ENCODE measurements around the gene HSP90B1. TPM values are rescaled to one million over a fixed set of nuclear protein-coding genes. Genes with fewer than 3 reads are reported as not detected.

The HSP90B1 gene
- total RNA-seq, 4 donors from 2014 or later = 213 to 480 (median 250) TPM

- H3K27me3 ChIP-seq = no peaks in the 10 kb centered on the region
- no peak overlapping the region for H3K27ac ChIP-seq
- no peaks in the 10 kb centered on the region for H3K4me1 ChIP-seq
- TF ChIP-seq EP300 (IDR thresholded peaks at IDR 0.05) (no peak), CTCF (IDR thresholded peaks at IDR 0.05) (no peak), POLR2A (IDR thresholded peaks at IDR 0.05) (no peak)
- no peak overlapping the region for H3K4me3 ChIP-seq
- no peaks in the 10 kb centered on the region for H3K9me3 ChIP-seq
- H3K36me3 ChIP-seq = no peaks in the 10 kb centered on the region
- DNase-seq (ENCODE audit: low spot score in 2 of 2) = no peak
- WGBS, 2 donors = 57 to 68% methylated on average over 4 of the region's 4 CpGs
These were observed 43.9 kb upstream of the HSP90B1 start for GRCh38 chr12:103886195-103886797.

GRCh38 chr12:103887738-103888137 lies 42.5 kb upstream of the HSP90B1 start:
- no peak for DNase-seq (ENCODE audit: low spot score in 2 of 2)
- no peaks in the 10 kb centered on the region for H3K27me3 ChIP-seq
- no peak for TF ChIP-seq EP300 (IDR thresholded peaks at IDR 0.05)
- TF ChIP-seq POLR2A (IDR thresholded peaks at IDR 0.05) = no peak
- TF ChIP-seq CTCF (IDR thresholded peaks at IDR 0.05) = no peak
- no peak overlapping the region for H3K27ac ChIP-seq
- no peaks in the 10 kb centered on the region for H3K4me1 ChIP-seq
- no peaks in the 10 kb centered on the region for H3K9me3 ChIP-seq
- 47 to 52% methylated on average over 1 of the region's 1 CpG for WGBS, 2 donors
- no peak overlapping the region for H3K4me3 ChIP-seq
- no peaks in the 10 kb centered on the region for H3K36me3 ChIP-seq

- Histone ChIP-seq H3K27me3 (no peaks in the 10 kb centered on the region), H3K27ac (no peak overlapping the region), H3K4me3 (no peak overlapping the region), H3K9me3 (no peaks in the 10 kb centered on the region), H3K36me3 (no peaks in the 10 kb centered on the region), H3K4me1 (no peaks in the 10 kb centered on the region)
- WGBS, 2 donors = 51 to 67% methylated on average over 3 of the region's 3 CpGs
- TF ChIP-seq EP300 (IDR thresholded peaks at IDR 0.05) = no peak
- TF ChIP-seq CTCF (IDR thresholded peaks at IDR 0.05) = no peak
- TF ChIP-seq POLR2A (IDR thresholded peaks at IDR 0.05) = no peak
- DNase-seq (ENCODE audit: low spot score in 2 of 2) = no peak
These were observed 32.9 kb upstream of the HSP90B1 start for GRCh38 chr12:103897316-103897715.

GRCh38 chr12:103901518-103902173 lies 28.6 kb upstream of the HSP90B1 start:
- H3K36me3 ChIP-seq = no peaks in the 10 kb centered on the region
- H3K27ac ChIP-seq = no peak overlapping the region
- 64 to 70% methylated on average over 7 of the region's 7 CpGs for WGBS, 2 donors
- no peaks in the 10 kb centered on the region for H3K4me1 ChIP-seq
- H3K4me3 ChIP-seq = no peak overlapping the region
- H3K27me3 ChIP-seq = no peaks in the 10 kb centered on the region
- no peak for TF ChIP-seq EP300 (IDR thresholded peaks at IDR 0.05)
- TF ChIP-seq POLR2A (IDR thresholded peaks at IDR 0.05) = no peak
- no peak for TF ChIP-seq CTCF (IDR thresholded peaks at IDR 0.05)
- DNase-seq (ENCODE audit: low spot score in 2 of 2) = no peak
- H3K9me3 ChIP-seq = no peaks in the 10 kb centered on the region

GRCh38 chr12:103903993-103904392 lies 26.2 kb upstream of the HSP90B1 start:
- Histone ChIP-seq H3K36me3 (no peaks in the 10 kb centered on the region), H3K27me3 (no peaks in the 10 kb centered on the region)
- 82 to 95% methylated on average over 1 of the region's 1 CpG for WGBS, 2 donors

More at GRCh38 chr12:103903993-103904392, 26.2 kb upstream of the HSP90B1 start:
- TF ChIP-seq CTCF (IDR thresholded peaks at IDR 0.05) (no peak), EP300 (IDR thresholded peaks at IDR 0.05) (no peak), POLR2A (IDR thresholded peaks at IDR 0.05) (no peak)
- no peak overlapping the region for H3K4me3 ChIP-seq
- no peak overlapping the region for H3K27ac ChIP-seq
- H3K4me1 ChIP-seq = no peaks in the 10 kb centered on the region
- H3K9me3 ChIP-seq = no peaks in the 10 kb centered on the region
- no peak for DNase-seq (ENCODE audit: low spot score in 2 of 2)

Measured in tibial nerve (tissue), 4 donors.